Panc1 (cell line): ENCODE results near the gene MTF1. TPM values are rescaled to one million over a fixed set of nuclear protein-coding genes. Genes with fewer than 3 reads are reported as not detected.

ENCODE experiments used
- ATAC-seq: fragments of 200-7000 bp; cut with Tn5 transposase; 2 replicates; pipeline ENCODE4 v1.9.1; 2020; ENCODE audit warnings: mild to moderate bottlenecking, moderate library complexity
- BruUV-seq: library from RNA; stranded (reverse); fragments of 400-500 nt; replicated peaks from 2 replicates; lab custom pipeline; 2021; lab: Mats Ljungman, UMichigan
- CTCF ChIA-PET: fragments of 300-600 bp; sonication (Branson Sonifier 250); formaldehyde crosslinking; loops from one replicate; lab custom pipeline; 2022; ENCODE audit warnings: antibody characterized with exemption; lab: Charles Lee
- POLR2A ChIA-PET: fragments of 300-600 bp; sonication (Branson Sonifier 250); formaldehyde crosslinking; loops from one replicate; lab custom pipeline; 2022; ENCODE audit warnings: antibody characterized with exemption; lab: Charles Lee
- DNase-seq: peaks from one replicate; pipeline ENCODE4 v3.0.0-alpha.2; 2010; ENCODE audit warnings: low read depth, low spot score
- H3K27ac ChIP-seq: 2 replicates; pipeline ENCODE4 v1.5.1; 2011; ENCODE audit warnings: mild to moderate bottlenecking, low read length, inconsistent platforms
- H3K27me3 ChIP-seq: fragments of 200-500 bp; sonication (Bioruptor generic); 2 replicates; pipeline ENCODE4 v1.6.0; 2014; ENCODE audit warnings: low read length, inconsistent platforms; ENCODE audit not compliant: control insufficient read depth, insufficient read depth
- H3K36me3 ChIP-seq: fragments of 200-500 bp; sonication (Bioruptor generic); 2 replicates; pipeline ENCODE4 v1.5.1; 2014; ENCODE audit warnings: inconsistent platforms, mild to moderate bottlenecking, low read length, moderate library complexity; ENCODE audit not compliant: control insufficient read depth, insufficient read depth
- H3K4me1 ChIP-seq: 2 replicates; pipeline ENCODE4 v1.5.1; 2011; ENCODE audit warnings: inconsistent platforms, mild to moderate bottlenecking, low read length, moderate library complexity; ENCODE audit not compliant: control insufficient read depth, insufficient read depth
- H3K4me3 ChIP-seq, 2 experiments: 2 replicates each; pipeline ENCODE4 v1.5.1; 2011 to 2012; ENCODE audit warnings: low read depth in 2 of 2, low read length in 2 of 2, mild to moderate bottlenecking in 2 of 2, inconsistent platforms in 1 of 2, moderate library complexity in 1 of 2
- H3K9me3 ChIP-seq: fragments of 200-500 bp; sonication (Bioruptor generic); 2 replicates; pipeline ENCODE4 v1.5.1; 2014; ENCODE audit warnings: low read depth, mild to moderate bottlenecking, inconsistent platforms, low read length, moderate library complexity; ENCODE audit not compliant: control insufficient read depth, insufficient read depth
- CTCF ChIP-seq: fragments of 450-650 bp; IDR thresholded peaks from 2 replicates; pipeline ENCODE4 v1.5.1; 2017; ENCODE audit warnings: mild to moderate bottlenecking
- POLR2AphosphoS5 ChIP-seq: IDR thresholded peaks from 2 replicates; pipeline ENCODE4 v1.6.1; 2012; ENCODE audit warnings: mild to moderate bottlenecking, low read depth, low read length, moderate library complexity
- REST ChIP-seq, 2 experiments: IDR thresholded peaks; 2 replicates each; pipeline ENCODE4 v1.6.1; 2011 to 2012; ENCODE audit warnings: low read depth in 2 of 2, control low read depth in 1 of 2, low read length in 1 of 2, mild to moderate bottlenecking in 1 of 2, moderate library complexity in 1 of 2; ENCODE audit not compliant: insufficient read depth in 1 of 2
- SIN3A ChIP-seq: IDR thresholded peaks from 2 replicates; pipeline ENCODE4 v1.6.1; 2012; ENCODE audit warnings: low read depth, mild to moderate bottlenecking, low read length, moderate library complexity, borderline replicate concordance; ENCODE audit not compliant: insufficient read depth
- TCF7L2 ChIP-seq: IDR thresholded peaks from 2 replicates; pipeline ENCODE4 v1.6.1; 2011; ENCODE audit warnings: mild to moderate bottlenecking, low read depth, low read length, inconsistent platforms
- in situ Hi-C: cut with HindIII; loops from 2 replicates; pipeline ENCODE4 v1.10.0; 2016; ENCODE audit warnings: low sequenced_read_pairs, low pct_unique_long_range_greater_than_20kb
- intact Hi-C: fragments of 100-400 bp; cut with micrococcal nuclease; formaldehyde crosslinking; loops from one replicate; pipeline ENCODE4 v1.10.0; 2022; ENCODE audit not compliant: unreplicated experiment
- total RNA-seq: library from RNA; stranded (reverse); gene quantifications from one replicate; pipeline ENCODE4 v1.2.1, GENCODE V29; 2021; ENCODE audit not compliant: unreplicated experiment

The MTF1 gene
- total RNA-seq, 1 experiment from 2014 or later: 26.2 TPM

- POLR2A ChIA-PET: no interaction called here
- ATAC-seq: no peak
- Histone ChIP-seq H3K4me1 (peaks cover 12% of the 10 kb centered on the region), H3K9me3 (no peaks in the 10 kb centered on the region), H3K27ac (no peak overlapping the region), H3K36me3 (no peaks in the 10 kb centered on the region; the same call in 1 of the 2 replicates), H3K27me3 (no peaks in the 10 kb centered on the region), H3K4me3 (no peak overlapping the region)
- BruUV-seq: no TSS peak
- in situ Hi-C loops (no loop called here), intact Hi-C loops (no loop called here)
- CTCF ChIA-PET: no interaction called here
- TF ChIP-seq POLR2AphosphoS5 (no peak), SIN3A (no peak), TCF7L2 (no peak), REST (IDR thresholded peaks at IDR 0.05; ENCODE audit: insufficient read depth in 1 of 2, low read depth in 2 of 2, low read length in 1 of 2) (no peak), CTCF (no peak)
- peak; percentile 78 for DNase-seq
These were observed 2.9 kb upstream of the MTF1 start for GRCh38 chr1:37862330-37862729.

- TF ChIP-seq CTCF: no peak
- TF ChIP-seq POLR2AphosphoS5: no peak
- TF ChIP-seq TCF7L2: no peak
- TF ChIP-seq REST (IDR thresholded peaks at IDR 0.05; ENCODE audit: insufficient read depth in 1 of 2, low read depth in 2 of 2, low read length in 1 of 2): no peak
- no peak for TF ChIP-seq SIN3A
- Histone ChIP-seq H3K27me3 (no peaks in the 10 kb centered on the region), H3K9me3 (no peaks in the 10 kb centered on the region), H3K36me3 (peaks cover 5% of the 10 kb centered on the region), H3K27ac (no peak overlapping the region), H3K4me3 (no peak overlapping the region), H3K4me1 (peaks cover 17% of the 10 kb centered on the region)
- no TSS peak for BruUV-seq
- no peak for ATAC-seq
- DNase-seq: no peak
- ChIA-PET POLR2A (no interaction called here), CTCF (no interaction called here)
- in situ Hi-C loops (no loop called here), intact Hi-C loops (no loop called here)
These were observed 1.8 kb upstream of the MTF1 start for GRCh38 chr1:37861151-37861550.
